SK-N-SH (cell line): ENCODE measurements around the gene NECAB2. TPM values are rescaled to one million over a fixed set of nuclear protein-coding genes. Genes with fewer than 3 reads are reported as not detected.

Source experiments
- CTCF ChIA-PET: fragments of 300-600, 350-600 bp; formaldehyde crosslinking; extraction: SDS; loops from one replicate; lab custom pipeline; 2021; lab: Yijun Ruan, JAX
- POLR2A ChIA-PET: fragments of 350-600 bp; sonication (Branson Sonifier 250); formaldehyde crosslinking; extraction: SDS; loops from one replicate; lab custom pipeline; 2020; ENCODE audit warnings: antibody characterized with exemption, inconsistent platforms; lab: Yijun Ruan, JAX
- DNase-seq: peaks from one replicate; pipeline ENCODE4 v3.0.0; 2012
- H2AFZ ChIP-seq: fragments of 200-600 bp; sonication (generic); 2 replicates; pipeline ENCODE4 v1.8.1; 2016; ENCODE audit warnings: antibody characterized with exemption, mild to moderate bottlenecking, low read depth
- H3F3A ChIP-seq: fragments of 200-600 bp; sonication (generic); replicated peaks from 2 replicates; pipeline ENCODE3; 2016; ENCODE audit warnings: antibody characterized with exemption, mild to moderate bottlenecking; ENCODE audit not compliant: insufficient read depth
- H3K27ac ChIP-seq, 2 experiments: fragments of 200-500 bp in 1 of 2; fragments of 200-600 bp in 1 of 2; sonication (Bioruptor generic) in 1 of 2; sonication (generic), shearing (Covaris generic) in 1 of 2; 2 replicates each; pipeline versions ENCODE4 v1.5.1 to v1.6.1; 2014 to 2016; ENCODE audit warnings: low read depth in 2 of 2, inconsistent platforms in 1 of 2, low read length in 1 of 2, mild to moderate bottlenecking in 1 of 2, mixed read lengths in 1 of 2
- H3K27me3 ChIP-seq: fragments of 200-600 bp; sonication (generic), shearing (Covaris generic); 2 replicates; pipeline ENCODE4 v1.6.1; 2016; ENCODE audit warnings: mixed run types; ENCODE audit not compliant: insufficient read depth
- H3K36me3 ChIP-seq, 2 experiments: fragments of 200-500 bp in 1 of 2; fragments of 200-600 bp in 1 of 2; sonication (Bioruptor generic) in 1 of 2; sonication (generic) in 1 of 2; replicated peaks in 1 of 2; 2 replicates each; pipeline versions ENCODE3 to v1.5.1; 2014 to 2016; ENCODE audit warnings: low read length in 1 of 2, mild to moderate bottlenecking in 1 of 2; ENCODE audit not compliant: insufficient read depth in 2 of 2, control insufficient read depth in 1 of 2
- H3K4me1 ChIP-seq, 2 experiments: fragments of 200-500 bp in 1 of 2; fragments of 200-600 bp in 1 of 2; sonication (Bioruptor generic) in 1 of 2; sonication (generic), shearing (Covaris generic) in 1 of 2; 2 replicates each; pipeline versions ENCODE4 v1.5.1 to v1.6.1; 2014 to 2016; ENCODE audit warnings: low read depth in 1 of 2, low read length in 1 of 2, mixed run types in 1 of 2; ENCODE audit not compliant: insufficient read depth in 2 of 2, control insufficient read depth in 1 of 2
- H3K4me2 ChIP-seq: fragments of 200-600 bp; sonication (generic), shearing (Covaris generic); 2 replicates; pipeline ENCODE4 v1.6.1; 2017; ENCODE audit warnings: mixed run types
- H3K4me3 ChIP-seq, 2 experiments: fragments of 200-500 bp in 1 of 2; fragments of 200-600 bp in 1 of 2; sonication (Bioruptor generic) in 1 of 2; sonication (generic), shearing (Covaris generic) in 1 of 2; 2 replicates each; pipeline versions ENCODE4 v1.5.1 to v1.8.1; 2014 to 2016; ENCODE audit warnings: low read depth in 2 of 2, inconsistent platforms in 1 of 2, low read length in 1 of 2, mild to moderate bottlenecking in 1 of 2, mixed read lengths in 1 of 2, moderate library complexity in 1 of 2
- H3K79me2 ChIP-seq: fragments of 200-600 bp; sonication (generic); 2 replicates; pipeline ENCODE4 v1.8.1; 2017; ENCODE audit warnings: mild to moderate bottlenecking; ENCODE audit not compliant: insufficient read depth
- H3K9ac ChIP-seq: fragments of 200-600 bp; sonication (generic); 2 replicates; pipeline ENCODE4 v1.6.1; 2017; ENCODE audit warnings: mixed run types
- H3K9me2 ChIP-seq: fragments of 200-600 bp; sonication (generic); 2 replicates; pipeline ENCODE4 v1.6.1; 2017; ENCODE audit warnings: mixed run types
- H3K9me3 ChIP-seq: fragments of 200-600 bp; sonication (generic); 2 replicates; pipeline ENCODE4 v1.6.1; 2017; ENCODE audit warnings: mixed run types, mild to moderate bottlenecking, moderate library complexity
- H4K20me1 ChIP-seq: fragments of 200-600 bp; sonication (generic); 2 replicates; pipeline ENCODE4 v1.6.1; 2017; ENCODE audit warnings: mild to moderate bottlenecking, mixed run types; ENCODE audit not compliant: insufficient read depth
- CTCF ChIP-seq: fragments of 200-600 bp; sonication (generic); IDR thresholded peaks from 2 replicates; pipeline ENCODE4 v1.6.1; 2017; ENCODE audit warnings: antibody characterized with exemption, mild to moderate bottlenecking, moderate library complexity
- FOXM1 ChIP-seq: IDR thresholded peaks from 2 replicates; pipeline ENCODE4 v1.4.0; 2012; ENCODE audit warnings: low read depth, mild to moderate bottlenecking
- GABPA ChIP-seq: IDR thresholded peaks from 2 replicates; pipeline ENCODE4 v1.4.0; 2012; ENCODE audit warnings: low read depth, mild to moderate bottlenecking
- GATA2 ChIP-seq: sonication (generic); formaldehyde crosslinking; IDR thresholded peaks from 2 replicates; pipeline ENCODE4 v1.5.0; 2020; ENCODE audit warnings: mild to moderate bottlenecking, missing genetic modification reagents
- JUND ChIP-seq: IDR thresholded peaks from 2 replicates; pipeline ENCODE4 v1.4.0; 2012
- POLR2AphosphoS5 ChIP-seq: IDR thresholded peaks from 2 replicates; pipeline ENCODE4 v1.6.1; 2012; ENCODE audit warnings: low read depth, low read length
- YY1 ChIP-seq: IDR thresholded peaks from 2 replicates; pipeline ENCODE4 v1.4.0; 2012; ENCODE audit warnings: low read depth, mild to moderate bottlenecking
- ZBTB33 ChIP-seq: IDR thresholded peaks from 2 replicates; pipeline ENCODE4 v1.4.0; 2012; ENCODE audit warnings: low read depth, borderline replicate concordance
- WGBS: methylation state at CpG from one replicate; pipeline ENCODE4 v1.1.6; 2017; ENCODE audit warnings: low lambda C conversion rate; 5-methylcytosine and 5-hydroxymethylcytosine counted together
- polyA plus RNA-seq, 3 experiments: library from polyadenylated mRNA; depleted of rRNA; stranded (reverse); fragments of >200 nt; gene quantifications; 2 replicates each; pipeline ENCODE4 v1.2.3, GENCODE V29; 2012

Gene NECAB2
- polyA plus RNA-seq, 1 of the 3 experiments (the other 2 are of a cell fraction) = 0.58 TPM

- TF ChIP-seq YY1 (no peak), JUND (no peak)
- TF ChIP-seq, all 33 proteins: peak for 0
Observed at GRCh38 chr16:83928341-83929055, 39.5 kb upstream of the NECAB2 start (continued).

GRCh38 chr16:83929811-83930555, 38.1 kb upstream of the NECAB2 start:
- ChIA-PET POLR2A (no interaction called here), CTCF (interaction anchor here (1.0 to 4.1 kb wide), 9 partner anchors 14 to 136 kb away, joined by 3 to 17 read pairs (median 5); partner anchors contain the start of gene OSGIN1)
- WGBS = 71% methylated on average over 14 of the region's 17 CpGs
- H3K9ac ChIP-seq = no peak overlapping the region
- H3K4me3 ChIP-seq = no peak overlapping the region
- H3K27ac ChIP-seq = no peak overlapping the region
- no peaks in the 10 kb centered on the region for H3K9me3 ChIP-seq
- no peaks in the 10 kb centered on the region for H3F3A ChIP-seq
- H3K4me2 ChIP-seq = no peak overlapping the region
- H2AFZ ChIP-seq = no peak overlapping the region
- no peaks in the 10 kb centered on the region for H3K36me3 ChIP-seq
- H3K27me3 ChIP-seq = no peaks in the 10 kb centered on the region
- DNase-seq = peak; percentile 64
- H3K79me2 ChIP-seq = no peaks in the 10 kb centered on the region
- H4K20me1 ChIP-seq = no peaks in the 10 kb centered on the region
- H3K4me1 ChIP-seq = peaks cover 0 to 11% of the 10 kb centered on the region in 2 experiments; a peak in 1 of 4 replicates
- TF ChIP-seq GATA2 (CRISPR knock-in tag) = peak; percentile 53
- TF ChIP-seq POLR2AphosphoS5 = no peak
- no peaks in the 10 kb centered on the region for H3K9me2 ChIP-seq

GRCh38 chr16:83930730-83931500, 37.1 kb upstream of the NECAB2 start:
- CTCF ChIA-PET = interaction anchor here (0.6 to 4.1 kb wide), 5 partner anchors 23 to 683 kb away, joined by 3 to 17 read pairs (median 11); partner anchors contain the start of gene OSGIN1

More at GRCh38 chr16:83930730-83931500, 37.1 kb upstream of the NECAB2 start:
- Histone ChIP-seq H3K79me2 (no peaks in the 10 kb centered on the region), H3K27me3 (no peaks in the 10 kb centered on the region), H3K9me2 (no peaks in the 10 kb centered on the region), H3K9ac (no peak overlapping the region), H3K4me3 (no peak overlapping the region), H3K4me1 (peaks cover 0 to 13% of the 10 kb centered on the region in 2 experiments; a peak in 1 of 4 replicates), H3K36me3 (no peaks in the 10 kb centered on the region)
- no peak for DNase-seq
- POLR2A ChIA-PET = no interaction called here
- no peak for TF ChIP-seq JUND
- no peak for TF ChIP-seq GABPA
- TF ChIP-seq FOXM1 = no peak
- TF ChIP-seq ZBTB33 = no peak
- no peak for TF ChIP-seq CTCF
- TF ChIP-seq, all 33 proteins: peak for 0
- H3K27ac ChIP-seq = no peak overlapping the region
- WGBS = 78% methylated on average over 11 of the region's 22 CpGs
- H3K9me3 ChIP-seq = no peaks in the 10 kb centered on the region
- no peak overlapping the region for H3K4me2 ChIP-seq
- no peaks in the 10 kb centered on the region for H4K20me1 ChIP-seq
- no peak overlapping the region for H2AFZ ChIP-seq
- H3F3A ChIP-seq = no peaks in the 10 kb centered on the region
